A549 (cell line): ENCODE results near the gene TSNAXIP1. TPM values are rescaled to one million over a fixed set of nuclear protein-coding genes. Genes with fewer than 3 reads are reported as not detected.
A peak's percentile ranks its signal among the peaks of the same experiment; 100 is the strongest.

ENCODE experiments used
- ATAC-seq, 2 experiments: fragments of 200-7000 bp in 1 of 2; fragments of >200 bp in 1 of 2; cut with Nextera tagmentation in 1 of 2; cut with Tn5 transposase in 1 of 2; 3 replicates each; pipeline versions ENCODE4 v1.8.0 to v1.9.1; 2018 to 2020; ENCODE audit warnings: mild to moderate bottlenecking in 1 of 2, moderate library complexity in 1 of 2
- CTCF ChIA-PET: fragments of 300-600 bp; sonication (Branson Sonifier 250); formaldehyde crosslinking; extraction: SDS; loops from one replicate; lab custom pipeline; 2021; ENCODE audit warnings: antibody characterized with exemption, inconsistent platforms; lab: Yijun Ruan, JAX
- POLR2A ChIA-PET: fragments of 350-600 bp; formaldehyde crosslinking; extraction: SDS; loops from one replicate; lab custom pipeline; 2021; ENCODE audit warnings: antibody characterized with exemption, inconsistent platforms; lab: Yijun Ruan, JAX
- DNase-seq, 2 experiments: peaks; one replicate each; pipeline versions ENCODE4 v3.0.0 to v3.0.0-alpha.2; 2011 to 2016; ENCODE audit warnings: low read depth in 1 of 2, low spot score in 1 of 2
- FAIRE-seq: peaks from 2 replicates; lab custom pipeline; 2011; peaks lifted over from hg19 to GRCh38; lab: Jason Lieb, UNC
- H3K27ac ChIP-seq, 2 experiments: fragments of >200 bp; sonication (Bioruptor Twin); formaldehyde crosslinking; 3 replicates each; pipeline ENCODE4 v1.5.1; 2016 to 2017
- H3K4me1 ChIP-seq: fragments of >200 bp; sonication (Bioruptor Twin); formaldehyde crosslinking; 3 replicates; pipeline ENCODE4 v1.6.1; 2016
- H3K4me2 ChIP-seq: fragments of >200 bp; sonication (Bioruptor Twin); formaldehyde crosslinking; 3 replicates; pipeline ENCODE4 v1.6.1; 2016
- H3K4me3 ChIP-seq: fragments of >200 bp; sonication (Bioruptor Twin); formaldehyde crosslinking; 3 replicates; pipeline ENCODE4 v1.5.1; 2016
- H3K9me3 ChIP-seq: fragments of >200 bp; sonication (Bioruptor Twin); formaldehyde crosslinking; 3 replicates; pipeline ENCODE4 v1.6.1; 2016
- BHLHE40 ChIP-seq: IDR thresholded peaks from 2 replicates; pipeline ENCODE4 v1.6.1; 2012; ENCODE audit warnings: low read depth, low read length, inconsistent platforms
- CEBPB ChIP-seq, 2 experiments: fragments of >200 bp in 1 of 2; sonication (Bioruptor Twin) in 1 of 2; formaldehyde crosslinking in 1 of 2; IDR thresholded peaks; 2 replicates each; pipeline ENCODE4 v1.6.1; 2012 to 2016
- CHD4 ChIP-seq: fragments of 200-600 bp; sonication (generic); IDR thresholded peaks from 2 replicates; pipeline ENCODE4 v1.6.1; 2016; ENCODE audit warnings: antibody characterized with exemption, mild to moderate bottlenecking, borderline replicate concordance
- EHF ChIP-seq: fragments of 250-450 bp; sonication (Bioruptor Pico); IDR thresholded peaks from 2 replicates; pipeline ENCODE4 v1.5.0; 2020; ENCODE audit warnings: mild to moderate bottlenecking
- ESRRA ChIP-seq: fragments of 150-350 bp; IDR thresholded peaks from 2 replicates; pipeline ENCODE4 v1.6.1; 2014; ENCODE audit warnings: mild to moderate bottlenecking, low read length, borderline replicate concordance
- FOSB ChIP-seq: fragments of 250-450 bp; sonication (Bioruptor Pico); IDR thresholded peaks from 2 replicates; pipeline ENCODE4 v1.5.0; 2020; ENCODE audit warnings: mild to moderate bottlenecking, moderate library complexity
- HOXB13 ChIP-seq: fragments of 250-450 bp; sonication (Bioruptor Pico); IDR thresholded peaks from 2 replicates; pipeline ENCODE4 v1.5.0; 2020; ENCODE audit warnings: low read depth, mild to moderate bottlenecking, moderate library complexity
- JUN ChIP-seq, 2 experiments: fragments of >200 bp; sonication (Bioruptor Twin); formaldehyde crosslinking; IDR thresholded peaks; 2 replicates in 1 of 2; 3 replicates in 1 of 2; pipeline ENCODE4 v1.6.1; 2016 to 2017
- MYC ChIP-seq: IDR thresholded peaks from 2 replicates; pipeline ENCODE4 v1.6.1; 2012; ENCODE audit warnings: mild to moderate bottlenecking, inconsistent platforms, low read length, improper control_type of control experiment, borderline replicate concordance
- NR3C1 ChIP-seq: fragments of >200 bp; sonication (Bioruptor Twin); formaldehyde crosslinking; IDR thresholded peaks from 3 replicates; pipeline ENCODE4 v1.6.1; 2017
- PHF8 ChIP-seq: fragments of 200-600 bp; sonication (generic); IDR thresholded peaks from 2 replicates; pipeline ENCODE4 v1.6.1; 2016; ENCODE audit warnings: low read depth, mild to moderate bottlenecking, antibody characterized with exemption, moderate library complexity, borderline replicate concordance
- RARB ChIP-seq: fragments of 250-450 bp; sonication (Bioruptor Pico); IDR thresholded peaks from 2 replicates; pipeline ENCODE4 v1.8.0; 2021; ENCODE audit warnings: mild to moderate bottlenecking, moderate library complexity
- TP53 ChIP-seq: fragments of 250-450 bp; sonication (Bioruptor Pico); IDR thresholded peaks from 2 replicates; pipeline ENCODE4 v1.5.0; 2021; ENCODE audit warnings: mild to moderate bottlenecking, moderate library complexity
- ZC3H11A ChIP-seq: fragments of 450-650 bp; IDR thresholded peaks from 2 replicates; pipeline ENCODE4 v1.6.1; 2014; ENCODE audit warnings: antibody characterized with exemption, mild to moderate bottlenecking
- ZFP36 ChIP-seq: fragments of 450-650 bp; IDR thresholded peaks from 2 replicates; pipeline ENCODE4 v1.6.1; 2014; ENCODE audit warnings: borderline replicate concordance; ENCODE audit not compliant: partially characterized antibody
- ZNF302 ChIP-seq: fragments of 250-450 bp; sonication (Bioruptor Pico); IDR thresholded peaks from 2 replicates; pipeline ENCODE4 v1.9.0; 2021; ENCODE audit warnings: inconsistent platforms, mild to moderate bottlenecking, moderate library complexity
- ZSCAN20 ChIP-seq: fragments of 250-450 bp; sonication (Bioruptor Pico); IDR thresholded peaks from 2 replicates; pipeline ENCODE4 v1.8.0; 2022; ENCODE audit warnings: mild to moderate bottlenecking, moderate library complexity
- WGBS: methylation state at CpG from one replicate; pipeline ENCODE4 v1.1.6; 2017; ENCODE audit errors: missing lambda C conversion rate; 5-methylcytosine and 5-hydroxymethylcytosine counted together
- polyA plus RNA-seq, 4 experiments: library from polyadenylated mRNA; depleted of rRNA in 3 of 4; stranded (reverse); fragments of >200 nt; fragmentation: RNase III in 1 of 4; extraction: RNeasy Plus Mini Kit Qiagen cat#74134 plus additional on column Dnase treatment in 1 of 4; gene quantifications; 2 replicates in 3 of 4; 3 replicates in 1 of 4; pipeline ENCODE4 v1.2.3, GENCODE V29; 2011 to 2017
- TF ChIP-seq, protein P1 (sequence below): fragments of 200-600 bp; sonication (generic); IDR thresholded peaks from 2 replicates; pipeline ENCODE4 v1.6.1; 2016; ENCODE audit warnings: antibody characterized with exemption, mild to moderate bottlenecking, moderate library complexity

TSNAXIP1 gene
- polyA plus RNA-seq, 2 of the 4 experiments (the other 2 are of a cell fraction), result 0.68 to 1.1 TPM

DNA sequence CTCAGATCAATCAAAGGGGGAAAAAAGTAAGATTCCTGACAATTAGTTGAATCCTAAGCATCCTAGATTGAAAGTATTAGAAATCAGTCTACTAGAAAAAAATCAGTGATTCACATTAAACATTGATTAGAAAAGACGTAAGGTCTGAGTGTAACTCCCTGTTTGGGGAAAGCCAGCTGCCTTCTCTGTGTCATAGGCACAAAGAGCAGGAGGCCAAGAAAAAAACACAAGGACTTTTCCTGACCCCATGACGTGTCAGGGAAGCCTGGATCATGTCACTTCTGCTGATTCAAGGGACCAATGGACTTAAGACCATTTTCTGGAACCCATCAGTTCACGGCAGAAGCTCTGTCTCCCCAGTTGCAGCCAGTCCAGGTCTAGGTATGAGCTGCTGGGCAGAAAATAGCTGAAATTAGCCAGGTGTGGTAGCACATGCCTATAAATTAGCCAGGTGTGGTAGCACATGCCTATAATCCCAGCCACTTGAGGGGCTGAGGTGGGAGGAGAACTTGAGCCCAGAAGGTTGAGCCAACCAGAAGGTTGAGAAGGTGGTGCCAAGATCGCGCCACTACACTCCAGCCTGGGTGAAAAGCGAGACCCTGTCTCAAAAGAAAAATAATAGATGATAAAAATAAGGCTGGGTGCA, 36.2 kb upstream of the TSNAXIP1 start (continued):
- no peak for TF ChIP-seq EHF
- TF ChIP-seq, protein P1, sequence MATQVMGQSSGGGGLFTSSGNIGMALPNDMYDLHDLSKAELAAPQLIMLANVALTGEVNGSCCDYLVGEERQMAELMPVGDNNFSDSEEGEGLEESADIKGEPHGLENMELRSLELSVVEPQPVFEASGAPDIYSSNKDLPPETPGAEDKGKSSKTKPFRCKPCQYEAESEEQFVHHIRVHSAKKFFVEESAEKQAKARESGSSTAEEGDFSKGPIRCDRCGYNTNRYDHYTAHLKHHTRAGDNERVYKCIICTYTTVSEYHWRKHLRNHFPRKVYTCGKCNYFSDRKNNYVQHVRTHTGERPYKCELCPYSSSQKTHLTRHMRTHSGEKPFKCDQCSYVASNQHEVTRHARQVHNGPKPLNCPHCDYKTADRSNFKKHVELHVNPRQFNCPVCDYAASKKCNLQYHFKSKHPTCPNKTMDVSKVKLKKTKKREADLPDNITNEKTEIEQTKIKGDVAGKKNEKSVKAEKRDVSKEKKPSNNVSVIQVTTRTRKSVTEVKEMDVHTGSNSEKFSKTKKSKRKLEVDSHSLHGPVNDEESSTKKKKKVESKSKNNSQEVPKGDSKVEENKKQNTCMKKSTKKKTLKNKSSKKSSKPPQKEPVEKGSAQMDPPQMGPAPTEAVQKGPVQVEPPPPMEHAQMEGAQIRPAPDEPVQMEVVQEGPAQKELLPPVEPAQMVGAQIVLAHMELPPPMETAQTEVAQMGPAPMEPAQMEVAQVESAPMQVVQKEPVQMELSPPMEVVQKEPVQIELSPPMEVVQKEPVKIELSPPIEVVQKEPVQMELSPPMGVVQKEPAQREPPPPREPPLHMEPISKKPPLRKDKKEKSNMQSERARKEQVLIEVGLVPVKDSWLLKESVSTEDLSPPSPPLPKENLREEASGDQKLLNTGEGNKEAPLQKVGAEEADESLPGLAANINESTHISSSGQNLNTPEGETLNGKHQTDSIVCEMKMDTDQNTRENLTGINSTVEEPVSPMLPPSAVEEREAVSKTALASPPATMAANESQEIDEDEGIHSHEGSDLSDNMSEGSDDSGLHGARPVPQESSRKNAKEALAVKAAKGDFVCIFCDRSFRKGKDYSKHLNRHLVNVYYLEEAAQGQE, result no peak
- TF ChIP-seq ZSCAN20 (CRISPR knock-in tag), result no peak
- no peak for TF ChIP-seq ESRRA
- TF ChIP-seq CHD4, result no peak
- TF ChIP-seq ZFP36, result no peak
- TF ChIP-seq, all 56 proteins: peak for 0

GRCh38 chr16:67773099-67773498, 33.6 kb upstream of the TSNAXIP1 start:
- H3K4me3 ChIP-seq, result no peak overlapping the region
- TF ChIP-seq TP53 (CRISPR knock-in tag) (no peak), CEBPB (IDR thresholded peaks at IDR 0.05) (no peak), JUN (IDR thresholded peaks at IDR 0.05) (no peak), FOSB (no peak), MYC (no peak), ZNF302 (CRISPR knock-in tag) (no peak), HOXB13 (no peak)
- TF ChIP-seq, all 56 proteins: peak for 0
- WGBS, result 71% methylated on average over 4 of the region's 4 CpGs
- Histone ChIP-seq H3K4me1 (peaks cover 2% of the 10 kb centered on the region; the same call in 2 of the 3 replicates), H3K4me2 (no peak overlapping the region), H3K9me3 (no peaks in the 10 kb centered on the region), H3K27ac (no peak overlapping the region)
- DNase-seq (no peak), FAIRE-seq (no peak), ATAC-seq (no peak)
- ChIA-PET POLR2A (no interaction called here), CTCF (interaction anchor here (0.8 to 1.1 kb wide), 4 partner anchors 13 to 100 kb away, joined by 3 to 4 read pairs (median 4); no protein-coding TSS in a partner anchor)

GRCh38 chr16:67773569-67774456, 32.9 kb upstream of the TSNAXIP1 start:
- FAIRE-seq, result no peak
- H3K4me2 ChIP-seq, result no peak overlapping the region
- TF ChIP-seq ZC3H11A, result no peak
- TF ChIP-seq PHF8, result no peak
- no peak for TF ChIP-seq BHLHE40
- no peak for TF ChIP-seq RARB (CRISPR knock-in tag)
- TF ChIP-seq CHD4, result no peak
- TF ChIP-seq NR3C1, result no peak
- TF ChIP-seq, all 56 proteins: peak for 0
- ATAC-seq (peak in 1 of 2 experiments; percentile 21; a peak in 1 of 6 replicates), DNase-seq (no peak)
- no peak overlapping the region for H3K27ac ChIP-seq
- WGBS, result 73% methylated on average over 5 of the region's 6 CpGs
- no peaks in the 10 kb centered on the region; the same call in 2 of the 3 replicates for H3K4me1 ChIP-seq
- ChIA-PET CTCF (interaction anchor here (0.7 to 1.3 kb wide), 5 partner anchors 12 to 101 kb away, joined by 3 to 7 read pairs (median 4); no protein-coding TSS in a partner anchor), POLR2A (no interaction called here)
- no peak overlapping the region for H3K4me3 ChIP-seq
- H3K9me3 ChIP-seq, result no peaks in the 10 kb centered on the region
